ENCODE data around the gene SCN1A. TPM values are rescaled to one million over a fixed set of nuclear protein-coding genes. Genes with fewer than 3 reads are reported as not detected.

SCN1A gene
- total and polyA plus RNA-seq, 2 experiments from 2014 or later = 1.2 to 1.3 TPM

DNA sequence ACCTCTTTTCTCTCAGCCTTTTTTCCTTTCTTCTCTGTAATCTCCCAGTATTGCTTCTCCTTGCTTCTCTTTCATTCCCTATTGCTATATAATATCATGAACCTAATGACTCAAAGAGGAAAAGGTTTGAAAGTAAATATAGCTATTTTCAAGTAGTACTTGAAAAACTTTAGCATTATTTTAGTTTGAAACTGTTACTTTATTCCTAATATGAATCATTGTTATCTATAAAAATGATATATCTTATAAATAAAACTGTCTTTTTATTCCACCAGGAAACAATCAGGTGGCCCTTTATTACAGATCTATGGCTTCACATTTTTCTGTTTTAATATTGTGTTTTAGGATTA, 311 bp upstream of the SCN1A start:
- no peaks in the 10 kb centered on the region for H3K36me3 Mint-ChIP-seq (ENCODE audit: low read depth)
- peaks cover 3% of the 10 kb centered on the region for H3K27me3 Mint-ChIP-seq (ENCODE audit: insufficient read depth, low read depth, poor library complexity)
- H3K4me2 ChIP-seq = no peak overlapping the region

More for the DNA sequence above, 311 bp upstream of the SCN1A start:
- Histone ChIP-seq H3F3A (replicated peaks; ENCODE audit: low read depth) (no peaks in the 10 kb centered on the region), H4K20me1 (replicated peaks; ENCODE audit: insufficient read depth) (no peaks in the 10 kb centered on the region), H2AFZ (no peak overlapping the region), H3K4me3 (no peak overlapping the region), H3K79me2 (replicated peaks; ENCODE audit: insufficient read depth) (no peaks in the 10 kb centered on the region), H3K9me2 (ENCODE audit: insufficient read depth) (no peaks in the 10 kb centered on the region), H3K4me1 (ENCODE audit: insufficient read depth) (peaks cover 28% of the 10 kb centered on the region), H3K27me3 (ENCODE audit: insufficient read depth) (no peaks in the 10 kb centered on the region), H3K36me3 (ENCODE audit: insufficient read depth) (no peaks in the 10 kb centered on the region), H3K27ac (ENCODE audit: low read depth) (no peak overlapping the region)
- H3K27ac Mint-ChIP-seq = no peak overlapping the region
- peaks cover 31% of the 10 kb centered on the region for H3K4me1 Mint-ChIP-seq
- no peaks in the 10 kb centered on the region for H3K9me3 Mint-ChIP-seq
- ATAC-seq (no peak), DNase-seq (ENCODE audit: low spot score) (no peak)
- H3K4me3 Mint-ChIP-seq = no peak overlapping the region
- TF ChIP-seq, protein P1, sequence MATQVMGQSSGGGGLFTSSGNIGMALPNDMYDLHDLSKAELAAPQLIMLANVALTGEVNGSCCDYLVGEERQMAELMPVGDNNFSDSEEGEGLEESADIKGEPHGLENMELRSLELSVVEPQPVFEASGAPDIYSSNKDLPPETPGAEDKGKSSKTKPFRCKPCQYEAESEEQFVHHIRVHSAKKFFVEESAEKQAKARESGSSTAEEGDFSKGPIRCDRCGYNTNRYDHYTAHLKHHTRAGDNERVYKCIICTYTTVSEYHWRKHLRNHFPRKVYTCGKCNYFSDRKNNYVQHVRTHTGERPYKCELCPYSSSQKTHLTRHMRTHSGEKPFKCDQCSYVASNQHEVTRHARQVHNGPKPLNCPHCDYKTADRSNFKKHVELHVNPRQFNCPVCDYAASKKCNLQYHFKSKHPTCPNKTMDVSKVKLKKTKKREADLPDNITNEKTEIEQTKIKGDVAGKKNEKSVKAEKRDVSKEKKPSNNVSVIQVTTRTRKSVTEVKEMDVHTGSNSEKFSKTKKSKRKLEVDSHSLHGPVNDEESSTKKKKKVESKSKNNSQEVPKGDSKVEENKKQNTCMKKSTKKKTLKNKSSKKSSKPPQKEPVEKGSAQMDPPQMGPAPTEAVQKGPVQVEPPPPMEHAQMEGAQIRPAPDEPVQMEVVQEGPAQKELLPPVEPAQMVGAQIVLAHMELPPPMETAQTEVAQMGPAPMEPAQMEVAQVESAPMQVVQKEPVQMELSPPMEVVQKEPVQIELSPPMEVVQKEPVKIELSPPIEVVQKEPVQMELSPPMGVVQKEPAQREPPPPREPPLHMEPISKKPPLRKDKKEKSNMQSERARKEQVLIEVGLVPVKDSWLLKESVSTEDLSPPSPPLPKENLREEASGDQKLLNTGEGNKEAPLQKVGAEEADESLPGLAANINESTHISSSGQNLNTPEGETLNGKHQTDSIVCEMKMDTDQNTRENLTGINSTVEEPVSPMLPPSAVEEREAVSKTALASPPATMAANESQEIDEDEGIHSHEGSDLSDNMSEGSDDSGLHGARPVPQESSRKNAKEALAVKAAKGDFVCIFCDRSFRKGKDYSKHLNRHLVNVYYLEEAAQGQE (IDR thresholded peaks at IDR 0.05; ENCODE audit: unreplicated experiment) = no peak
- TF ChIP-seq JUNB (IDR thresholded peaks at IDR 0.05; ENCODE audit: unreplicated experiment) (no peak), NANOG (IDR thresholded peaks at IDR 0.05; ENCODE audit: borderline replicate concordance) (no peak), EZH2 (IDR thresholded peaks at IDR 0.05; ENCODE audit: low read depth, unreplicated experiment) (no peak), CREB1 (CRISPR knock-in tag; IDR thresholded peaks at IDR 0.05; ENCODE audit: low read depth) (no peak), ZNF331 (CRISPR knock-in tag; IDR thresholded peaks at IDR 0.05; ENCODE audit: low read depth) (no peak), STAT1 (IDR thresholded peaks at IDR 0.05; ENCODE audit: unreplicated experiment) (no peak), EZH2phosphoT487 (IDR thresholded peaks at IDR 0.05; ENCODE audit: unreplicated experiment) (no peak), ZNF114 (CRISPR knock-in tag; IDR thresholded peaks at IDR 0.05) (no peak), POLR2AphosphoS5 (IDR thresholded peaks at IDR 0.05; ENCODE audit: low read depth) (no peak)
- TF ChIP-seq, protein P2, sequence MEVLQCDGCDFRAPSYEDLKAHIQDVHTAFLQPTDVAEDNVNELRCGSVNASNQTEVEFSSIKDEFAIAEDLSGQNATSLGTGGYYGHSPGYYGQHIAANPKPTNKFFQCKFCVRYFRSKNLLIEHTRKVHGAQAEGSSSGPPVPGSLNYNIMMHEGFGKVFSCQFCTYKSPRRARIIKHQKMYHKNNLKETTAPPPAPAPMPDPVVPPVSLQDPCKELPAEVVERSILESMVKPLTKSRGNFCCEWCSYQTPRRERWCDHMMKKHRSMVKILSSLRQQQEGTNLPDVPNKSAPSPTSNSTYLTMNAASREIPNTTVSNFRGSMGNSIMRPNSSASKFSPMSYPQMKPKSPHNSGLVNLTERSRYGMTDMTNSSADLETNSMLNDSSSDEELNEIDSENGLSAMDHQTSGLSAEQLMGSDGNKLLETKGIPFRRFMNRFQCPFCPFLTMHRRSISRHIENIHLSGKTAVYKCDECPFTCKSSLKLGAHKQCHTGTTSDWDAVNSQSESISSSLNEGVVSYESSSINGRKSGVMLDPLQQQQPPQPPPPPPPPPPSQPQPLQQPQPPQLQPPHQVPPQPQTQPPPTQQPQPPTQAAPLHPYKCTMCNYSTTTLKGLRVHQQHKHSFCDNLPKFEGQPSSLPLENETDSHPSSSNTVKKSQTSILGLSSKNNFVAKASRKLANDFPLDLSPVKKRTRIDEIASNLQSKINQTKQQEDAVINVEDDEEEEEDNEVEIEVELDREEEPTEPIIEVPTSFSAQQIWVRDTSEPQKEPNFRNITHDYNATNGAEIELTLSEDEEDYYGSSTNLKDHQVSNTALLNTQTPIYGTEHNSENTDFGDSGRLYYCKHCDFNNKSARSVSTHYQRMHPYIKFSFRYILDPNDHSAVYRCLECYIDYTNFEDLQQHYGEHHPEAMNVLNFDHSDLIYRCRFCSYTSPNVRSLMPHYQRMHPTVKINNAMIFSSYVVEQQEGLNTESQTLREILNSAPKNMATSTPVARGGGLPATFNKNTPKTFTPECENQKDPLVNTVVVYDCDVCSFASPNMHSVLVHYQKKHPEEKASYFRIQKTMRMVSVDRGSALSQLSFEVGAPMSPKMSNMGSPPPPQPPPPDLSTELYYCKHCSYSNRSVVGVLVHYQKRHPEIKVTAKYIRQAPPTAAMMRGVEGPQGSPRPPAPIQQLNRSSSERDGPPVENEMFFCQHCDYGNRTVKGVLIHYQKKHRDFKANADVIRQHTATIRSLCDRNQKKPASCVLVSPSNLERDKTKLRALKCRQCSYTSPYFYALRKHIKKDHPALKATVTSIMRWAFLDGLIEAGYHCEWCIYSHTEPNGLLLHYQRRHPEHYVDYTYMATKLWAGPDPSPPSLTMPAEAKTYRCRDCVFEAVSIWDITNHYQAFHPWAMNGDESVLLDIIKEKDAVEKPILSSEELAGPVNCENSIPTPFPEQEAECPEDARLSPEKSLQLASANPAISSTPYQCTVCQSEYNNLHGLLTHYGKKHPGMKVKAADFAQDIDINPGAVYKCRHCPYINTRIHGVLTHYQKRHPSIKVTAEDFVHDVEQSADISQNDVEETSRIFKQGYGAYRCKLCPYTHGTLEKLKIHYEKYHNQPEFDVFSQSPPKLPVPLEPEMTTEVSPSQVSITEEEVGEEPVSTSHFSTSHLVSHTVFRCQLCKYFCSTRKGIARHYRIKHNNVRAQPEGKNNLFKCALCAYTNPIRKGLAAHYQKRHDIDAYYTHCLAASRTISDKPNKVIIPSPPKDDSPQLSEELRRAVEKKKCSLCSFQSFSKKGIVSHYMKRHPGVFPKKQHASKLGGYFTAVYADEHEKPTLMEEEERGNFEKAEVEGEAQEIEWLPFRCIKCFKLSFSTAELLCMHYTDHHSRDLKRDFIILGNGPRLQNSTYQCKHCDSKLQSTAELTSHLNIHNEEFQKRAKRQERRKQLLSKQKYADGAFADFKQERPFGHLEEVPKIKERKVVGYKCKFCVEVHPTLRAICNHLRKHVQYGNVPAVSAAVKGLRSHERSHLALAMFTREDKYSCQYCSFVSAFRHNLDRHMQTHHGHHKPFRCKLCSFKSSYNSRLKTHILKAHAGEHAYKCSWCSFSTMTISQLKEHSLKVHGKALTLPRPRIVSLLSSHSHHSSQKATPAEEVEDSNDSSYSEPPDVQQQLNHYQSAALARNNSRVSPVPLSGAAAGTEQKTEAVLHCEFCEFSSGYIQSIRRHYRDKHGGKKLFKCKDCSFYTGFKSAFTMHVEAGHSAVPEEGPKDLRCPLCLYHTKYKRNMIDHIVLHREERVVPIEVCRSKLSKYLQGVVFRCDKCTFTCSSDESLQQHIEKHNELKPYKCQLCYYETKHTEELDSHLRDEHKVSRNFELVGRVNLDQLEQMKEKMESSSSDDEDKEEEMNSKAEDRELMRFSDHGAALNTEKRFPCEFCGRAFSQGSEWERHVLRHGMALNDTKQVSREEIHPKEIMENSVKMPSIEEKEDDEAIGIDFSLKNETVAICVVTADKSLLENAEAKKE (CRISPR knock-in tag; IDR thresholded peaks at IDR 0.05) = no peak
- TF ChIP-seq, protein P3, sequence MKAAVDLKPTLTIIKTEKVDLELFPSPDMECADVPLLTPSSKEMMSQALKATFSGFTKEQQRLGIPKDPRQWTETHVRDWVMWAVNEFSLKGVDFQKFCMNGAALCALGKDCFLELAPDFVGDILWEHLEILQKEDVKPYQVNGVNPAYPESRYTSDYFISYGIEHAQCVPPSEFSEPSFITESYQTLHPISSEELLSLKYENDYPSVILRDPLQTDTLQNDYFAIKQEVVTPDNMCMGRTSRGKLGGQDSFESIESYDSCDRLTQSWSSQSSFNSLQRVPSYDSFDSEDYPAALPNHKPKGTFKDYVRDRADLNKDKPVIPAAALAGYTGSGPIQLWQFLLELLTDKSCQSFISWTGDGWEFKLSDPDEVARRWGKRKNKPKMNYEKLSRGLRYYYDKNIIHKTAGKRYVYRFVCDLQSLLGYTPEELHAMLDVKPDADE (IDR thresholded peaks at IDR 0.05) = no peak
- TF ChIP-seq, protein P4, sequence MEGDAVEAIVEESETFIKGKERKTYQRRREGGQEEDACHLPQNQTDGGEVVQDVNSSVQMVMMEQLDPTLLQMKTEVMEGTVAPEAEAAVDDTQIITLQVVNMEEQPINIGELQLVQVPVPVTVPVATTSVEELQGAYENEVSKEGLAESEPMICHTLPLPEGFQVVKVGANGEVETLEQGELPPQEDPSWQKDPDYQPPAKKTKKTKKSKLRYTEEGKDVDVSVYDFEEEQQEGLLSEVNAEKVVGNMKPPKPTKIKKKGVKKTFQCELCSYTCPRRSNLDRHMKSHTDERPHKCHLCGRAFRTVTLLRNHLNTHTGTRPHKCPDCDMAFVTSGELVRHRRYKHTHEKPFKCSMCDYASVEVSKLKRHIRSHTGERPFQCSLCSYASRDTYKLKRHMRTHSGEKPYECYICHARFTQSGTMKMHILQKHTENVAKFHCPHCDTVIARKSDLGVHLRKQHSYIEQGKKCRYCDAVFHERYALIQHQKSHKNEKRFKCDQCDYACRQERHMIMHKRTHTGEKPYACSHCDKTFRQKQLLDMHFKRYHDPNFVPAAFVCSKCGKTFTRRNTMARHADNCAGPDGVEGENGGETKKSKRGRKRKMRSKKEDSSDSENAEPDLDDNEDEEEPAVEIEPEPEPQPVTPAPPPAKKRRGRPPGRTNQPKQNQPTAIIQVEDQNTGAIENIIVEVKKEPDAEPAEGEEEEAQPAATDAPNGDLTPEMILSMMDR (conservative IDR thresholded peaks at IDR 0.05; ENCODE audit: low read depth in 2 of 2) = no peak

All from GM23338 (cell line).